GM21786 (cell line): ENCODE results near the gene NPHP1.
"Not testable (repeated sequence)": the region's sequence is repeated elsewhere in the genome, so short reads cannot be mapped to it uniquely, and the experiment has no call there.

Source experiments
- ATAC-seq: cut with Tn5 transposase; IDR thresholded peaks from one replicate; pipeline ENCODE4 v1.9.1; 2021; ENCODE audit not compliant: unreplicated experiment

The NPHP1 gene

GRCh38 chr2:110131166-110131565 is 73.6 kb downstream of the NPHP1 start:
- no peak for ATAC-seq

GRCh38 chr2:110130757-110131156 is 74.1 kb downstream of the NPHP1 start:
- no peak for ATAC-seq

DNA sequence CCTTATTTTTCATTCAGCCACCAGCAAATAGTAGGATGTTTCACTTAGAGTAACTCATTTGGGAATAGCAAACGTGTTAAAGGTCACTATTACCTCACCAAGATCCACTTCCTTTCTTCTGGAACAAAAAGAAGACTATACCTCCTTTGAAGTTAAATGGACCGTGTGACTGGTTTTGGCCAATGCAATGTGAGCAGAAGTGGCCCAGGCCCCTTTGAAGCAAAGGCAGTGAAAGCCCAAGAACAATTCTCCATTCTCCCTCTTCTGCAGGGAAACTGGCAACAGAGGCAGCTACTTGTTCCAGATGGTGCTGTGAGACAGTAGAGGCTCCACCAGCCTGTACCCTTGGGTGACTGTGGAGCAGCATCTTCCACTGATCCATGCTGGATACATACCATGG is 77.9 kb downstream of the NPHP1 start:
- ATAC-seq, result no peak

GRCh38 chr2:110126086-110126773 is 78.6 kb downstream of the NPHP1 start:
- ATAC-seq, result no peak

DNA sequence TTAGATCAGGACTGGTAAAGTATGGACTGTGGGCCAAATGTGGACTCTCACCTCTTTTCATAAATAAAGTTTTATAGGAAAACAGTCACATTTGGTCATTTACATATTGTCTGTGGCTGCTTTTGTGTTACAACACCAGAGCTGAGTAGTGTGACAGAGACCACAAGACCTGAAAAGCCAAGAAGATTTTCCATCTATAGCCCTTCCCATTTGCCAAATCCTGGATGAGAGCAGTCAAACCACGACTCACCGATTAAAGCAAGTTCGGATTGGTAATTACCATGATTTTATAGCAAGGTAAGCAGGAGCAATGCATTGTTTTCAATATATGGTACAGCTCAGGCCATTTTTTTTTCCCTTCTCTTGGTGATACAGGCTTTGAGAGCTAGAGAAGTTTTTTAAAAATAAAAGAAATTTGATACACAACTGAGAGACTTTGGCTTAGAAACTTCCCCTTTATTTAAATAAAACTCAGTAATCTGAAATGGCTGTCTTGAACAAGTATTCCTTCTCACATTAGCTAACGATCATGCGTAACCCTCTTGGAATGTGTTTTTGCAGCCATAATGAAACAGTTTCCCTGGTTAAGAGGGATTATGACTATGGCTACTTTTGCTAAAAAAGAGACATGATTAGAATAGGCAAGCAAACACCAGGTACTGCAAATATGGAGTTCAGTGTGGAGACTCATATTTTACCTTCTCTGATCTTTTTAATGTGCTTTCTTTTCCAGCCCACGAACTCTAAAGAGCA is 79.7 kb downstream of the NPHP1 start:
- ATAC-seq, result no peak

- no peak for ATAC-seq
Observed at GRCh38 chr2:110124038-110124825, 80.6 kb downstream of the NPHP1 start.

DNA sequence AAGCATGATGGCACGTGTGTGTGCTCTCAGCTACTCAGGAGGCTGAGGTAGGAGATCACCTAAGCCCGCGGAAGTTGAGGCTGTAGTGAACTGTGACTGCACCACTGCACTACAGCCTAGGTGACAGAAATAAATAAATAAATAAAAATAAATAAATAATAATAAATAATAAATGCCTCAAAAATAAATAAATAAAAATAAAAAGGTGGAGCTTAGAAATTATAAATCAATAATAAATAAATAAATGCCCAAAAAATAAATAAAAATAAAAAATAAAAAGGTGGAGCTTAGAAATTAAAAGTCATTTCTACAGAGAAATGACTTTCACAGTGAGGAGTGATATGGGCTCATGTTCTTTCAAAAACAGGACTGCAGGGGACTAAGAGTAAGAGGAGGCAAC is 83.2 kb downstream of the NPHP1 start:
- no peak for ATAC-seq

DNA sequence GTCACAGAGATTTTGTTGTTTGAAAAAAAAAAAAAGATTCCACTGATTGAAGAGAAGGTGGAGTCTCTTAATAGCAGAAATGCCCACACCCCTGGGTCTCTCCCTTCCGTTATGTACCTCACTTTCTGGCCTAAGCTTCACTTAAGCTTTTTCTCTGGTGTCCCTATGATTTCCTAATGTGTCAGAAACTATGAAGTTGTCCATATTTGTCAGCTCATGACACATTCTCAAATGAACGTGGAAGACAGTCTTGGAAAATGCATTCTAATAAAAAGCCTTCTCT is 83.8 kb downstream of the NPHP1 start:
- no peak for ATAC-seq

- no peak for ATAC-seq
Observed at GRCh38 chr2:110120171-110121051, 84.4 kb downstream of the NPHP1 start.

- ATAC-seq, result no peak
Observed at GRCh38 chr2:110116033-110116710, 88.6 kb downstream of the NPHP1 start.

- ATAC-seq, result no peak
Observed at GRCh38 chr2:110115291-110116032, 89.4 kb downstream of the NPHP1 start, which contains the start of gene MALL. MALL (minus strand) TSS chr2:110115822; CDS start chr2:110115792, 30 bp downstream.

DNA sequence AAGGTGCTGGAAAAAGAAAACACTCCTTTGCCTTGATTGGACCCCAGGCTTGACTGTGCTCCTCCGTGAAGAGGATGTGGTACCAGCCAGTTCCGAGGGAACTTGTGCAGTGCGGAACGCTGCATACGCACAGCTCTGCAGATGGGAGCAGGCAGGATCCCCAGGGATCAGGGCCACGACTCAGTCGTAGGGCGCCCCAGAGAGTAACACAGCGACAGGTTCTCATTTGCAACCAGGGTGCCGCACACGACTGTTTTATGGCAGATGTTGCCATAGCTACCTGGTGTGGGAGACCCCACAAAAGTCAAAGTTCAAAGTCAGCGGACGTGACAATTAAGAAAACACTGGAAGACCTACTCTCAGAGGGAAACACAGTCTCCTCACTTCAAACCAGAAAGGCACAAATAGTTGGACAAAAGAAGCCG is 90.0 kb downstream of the NPHP1 start:
- ATAC-seq, result no peak

DNA sequence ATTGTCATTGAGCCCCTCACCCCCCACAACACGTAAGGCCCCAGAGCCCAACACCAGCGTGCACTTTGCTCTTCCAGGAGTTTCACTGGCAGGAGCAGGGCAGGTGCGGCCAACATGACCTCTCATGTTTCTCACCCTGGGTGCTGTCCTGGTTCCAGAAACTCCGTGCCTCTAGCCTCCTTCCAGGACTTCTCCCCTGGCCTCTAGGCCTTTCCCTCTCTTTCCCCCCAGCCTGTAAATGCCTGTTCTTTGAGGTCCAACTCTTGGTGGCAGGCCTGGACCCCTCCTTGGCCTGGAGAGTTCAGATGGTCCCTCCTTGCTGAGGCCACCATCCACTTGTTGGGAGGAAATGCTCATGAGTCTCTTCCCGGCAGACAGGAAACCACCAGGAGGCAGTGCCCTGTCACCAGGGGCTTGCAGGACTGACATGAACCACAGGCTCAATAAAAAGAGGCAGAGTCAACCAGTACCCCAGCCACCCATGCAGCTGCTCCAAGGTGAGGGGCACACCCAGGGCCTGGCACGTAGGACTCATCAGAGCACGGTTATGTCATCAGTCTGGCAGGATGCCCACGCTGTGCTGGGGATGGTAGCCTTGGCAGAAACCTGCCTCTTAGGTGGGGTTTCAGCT is 90.7 kb downstream of the NPHP1 start:
- ATAC-seq, result no peak

GRCh38 chr2:110108291-110108690 is 96.5 kb downstream of the NPHP1 start:
- ATAC-seq, result not testable (repeated sequence)

DNA sequence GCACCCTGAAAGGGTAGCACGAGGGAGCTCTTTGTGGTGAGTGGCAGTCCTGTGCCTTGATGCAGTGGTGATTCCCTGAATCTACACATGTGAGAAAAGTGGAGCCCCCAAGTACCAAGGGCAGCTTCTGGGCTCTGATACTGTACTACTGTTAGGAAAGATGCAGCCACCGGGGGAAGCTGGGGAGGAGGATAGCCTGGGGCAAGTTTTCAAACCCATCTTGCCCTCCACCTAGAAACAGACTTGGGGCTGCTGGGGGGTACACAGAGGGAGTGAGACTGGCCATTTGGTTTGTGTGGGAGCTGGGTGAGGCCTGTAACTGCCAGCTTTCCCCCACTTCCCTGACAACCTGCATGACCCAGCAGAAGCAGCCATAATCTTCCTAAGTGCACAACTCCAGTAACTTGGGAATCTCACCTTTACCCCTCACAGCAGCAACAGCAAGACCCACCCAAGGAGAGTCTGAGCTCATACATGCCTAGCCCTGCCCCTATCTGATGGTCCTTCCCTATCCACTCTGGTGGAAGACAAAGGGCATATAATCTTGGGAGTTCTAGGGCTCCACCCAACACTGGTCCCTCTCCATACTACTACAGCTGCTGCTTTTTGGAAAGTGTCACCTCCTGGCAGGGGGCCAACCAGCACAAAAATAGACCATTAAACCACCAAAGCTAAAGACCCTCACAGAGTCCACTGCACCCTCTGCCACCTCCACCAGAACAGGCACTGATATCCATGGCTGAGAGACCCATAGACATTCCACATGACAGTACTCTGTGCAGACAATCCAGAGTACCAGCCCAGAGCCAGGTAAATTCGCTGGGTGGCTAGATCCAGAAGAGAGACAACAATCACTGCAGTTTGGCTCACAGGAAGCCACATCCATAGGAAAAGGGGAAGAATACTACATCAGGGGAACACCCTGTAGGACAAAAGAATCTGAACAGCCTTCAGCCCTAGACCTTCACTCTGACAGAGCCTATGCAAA is 97.4 kb downstream of the NPHP1 start:
- ATAC-seq, result no peak

DNA sequence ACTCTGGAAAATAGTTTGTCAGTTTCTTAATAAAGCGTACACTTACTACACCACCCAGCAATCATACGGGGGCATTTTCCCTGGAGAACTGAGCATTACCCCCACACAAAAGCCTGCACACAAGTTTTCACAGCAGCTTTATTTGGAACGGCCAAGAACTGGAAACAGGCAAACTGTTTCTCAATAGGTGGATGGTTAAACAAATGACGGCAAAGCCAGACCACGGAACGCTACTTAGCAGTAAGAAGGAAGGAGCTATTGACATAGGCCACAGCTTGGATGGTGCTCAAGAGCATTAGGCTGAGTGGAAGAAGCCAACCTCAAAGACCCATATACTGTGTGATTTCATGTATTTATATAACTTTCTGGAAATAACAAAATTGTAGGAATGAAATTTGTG is 98.2 kb downstream of the NPHP1 start:
- ATAC-seq, result no peak

DNA sequence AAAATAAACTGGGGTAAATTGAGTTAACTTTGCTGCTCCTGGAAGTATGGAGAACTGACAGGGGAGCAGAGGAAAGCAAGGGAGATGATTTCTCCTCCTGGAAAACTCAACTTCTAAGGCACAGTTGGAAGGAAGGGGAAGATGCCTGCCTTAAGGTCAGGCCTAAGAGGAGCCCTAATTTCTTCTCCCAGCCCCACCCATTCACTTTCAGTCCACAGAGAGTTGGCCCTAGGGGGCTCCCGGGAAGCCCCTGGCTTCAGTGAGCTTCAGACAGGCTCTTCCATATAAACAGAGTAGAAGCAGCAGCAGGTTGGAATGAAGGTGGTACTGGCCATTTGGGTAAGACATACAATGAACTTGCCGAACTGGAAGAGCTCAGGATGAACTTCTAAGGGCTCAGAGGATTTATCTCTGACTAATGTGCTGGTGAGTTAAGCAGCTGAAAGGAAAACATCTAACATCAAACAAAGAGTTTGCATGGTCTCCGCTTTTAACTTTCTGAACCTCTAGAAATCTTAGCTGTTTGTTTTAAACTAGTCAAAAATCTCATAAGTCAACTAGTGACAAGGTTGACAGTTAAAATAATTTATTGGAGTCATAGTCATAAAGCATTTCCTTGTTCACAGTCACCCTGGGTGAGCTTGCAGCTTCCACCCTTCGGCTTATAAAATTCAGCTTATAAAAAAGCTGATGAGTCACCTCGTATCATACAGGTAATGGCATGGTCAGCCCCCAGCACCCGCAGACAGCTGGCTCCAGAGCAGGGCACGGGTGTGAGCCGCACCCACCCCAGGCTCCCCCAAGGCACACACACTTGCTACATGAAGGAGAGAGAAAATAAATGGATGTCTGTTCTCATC is 99.0 kb downstream of the NPHP1 start:
- ATAC-seq, result no peak
